RWPE2 (cell line): ENCODE measurements around the gene ZRANB2.

ENCODE experiments used
- ATAC-seq: fragments of 200-7000 bp; cut with Tn5 transposase; 3 replicates; pipeline ENCODE4 v1.9.1; 2021; ENCODE audit warnings: low read depth
- DNase-seq: peaks from one replicate; pipeline ENCODE4 v3.0.0-alpha.2; 2020; ENCODE audit warnings: low spot score
- H3K27ac ChIP-seq: fragments of 450-650 bp; 2 replicates; pipeline ENCODE4 v1.5.1; 2017; ENCODE audit warnings: mild to moderate bottlenecking; ENCODE audit not compliant: poor library complexity, severe bottlenecking
- H3K27me3 ChIP-seq: fragments of 250-450 bp; sonication (Bioruptor Pico); 2 replicates; pipeline ENCODE4 v1.5.1; 2021; ENCODE audit warnings: mild to moderate bottlenecking, moderate library complexity; ENCODE audit not compliant: insufficient read depth, poor library complexity, severe bottlenecking
- H3K36me3 ChIP-seq: fragments of 250-450 bp; sonication (Bioruptor Pico); 2 replicates; pipeline ENCODE4 v1.5.1; 2020; ENCODE audit warnings: low read depth, mild to moderate bottlenecking, moderate library complexity
- H3K4me1 ChIP-seq: fragments of 250-450 bp; sonication (Bioruptor Pico); 2 replicates; pipeline ENCODE4 v1.5.1; 2021; ENCODE audit warnings: mild to moderate bottlenecking, moderate library complexity; ENCODE audit not compliant: insufficient read depth, poor library complexity, severe bottlenecking
- H3K4me3 ChIP-seq: fragments of 250-450 bp; sonication (Bioruptor Pico); 2 replicates; pipeline ENCODE4 v1.5.1; 2021; ENCODE audit warnings: mild to moderate bottlenecking, moderate library complexity; ENCODE audit not compliant: severe bottlenecking
- H3K9me3 ChIP-seq: fragments of 250-450 bp; sonication (Bioruptor Pico); 2 replicates; pipeline ENCODE4 v1.5.1; 2021; ENCODE audit warnings: mild to moderate bottlenecking, moderate library complexity; ENCODE audit not compliant: severe bottlenecking
- CTCF ChIP-seq: fragments of 450-650 bp; IDR thresholded peaks from one replicate; pipeline ENCODE4 v1.5.1; 2017; ENCODE audit warnings: mild to moderate bottlenecking, moderate library complexity; ENCODE audit not compliant: poor library complexity, severe bottlenecking

ZRANB2 gene

GRCh38 chr1:71083271-71083670 is 2.4 kb upstream of the ZRANB2 start:
- peaks cover 9% of the 10 kb centered on the region for H3K36me3 ChIP-seq
- H3K27ac ChIP-seq, result no peak overlapping the region
- H3K4me3 ChIP-seq, result no peak overlapping the region
- DNase-seq (no peak), ATAC-seq (no peak)
- H3K27me3 ChIP-seq, result no peaks in the 10 kb centered on the region
- peaks cover 12% of the 10 kb centered on the region for H3K4me1 ChIP-seq
- TF ChIP-seq CTCF, result no peak
- no peaks in the 10 kb centered on the region for H3K9me3 ChIP-seq

GRCh38 chr1:71081697-71082080 is 854 bp upstream of the ZRANB2 start:
- no peak for DNase-seq
- ATAC-seq, result no peak
- no peak for TF ChIP-seq CTCF
- Histone ChIP-seq H3K27ac (peak overlapping the region; percentile 63), H3K4me3 (peak overlapping the region; percentile 78), H3K4me1 (peaks cover 10% of the 10 kb centered on the region), H3K27me3 (no peaks in the 10 kb centered on the region), H3K36me3 (peaks cover 25% of the 10 kb centered on the region), H3K9me3 (no peaks in the 10 kb centered on the region)

GRCh38 chr1:71080230-71080738 is 551 bp downstream of the ZRANB2 start:
- Histone ChIP-seq H3K27me3 (no peaks in the 10 kb centered on the region), H3K36me3 (peaks cover 39% of the 10 kb centered on the region), H3K9me3 (no peaks in the 10 kb centered on the region), H3K27ac (peak overlapping the region; percentile 63), H3K4me3 (peak overlapping the region; percentile 78), H3K4me1 (peaks cover 2% of the 10 kb centered on the region)
- peak; percentile 26; the same call in 1 of the 3 replicates for ATAC-seq
- no peak for DNase-seq
- TF ChIP-seq CTCF, result no peak

- H3K36me3 ChIP-seq, result peaks cover 95% of the 10 kb centered on the region
- TF ChIP-seq CTCF, result no peak
- ATAC-seq (no peak), DNase-seq (no peak)
- H3K27me3 ChIP-seq, result no peaks in the 10 kb centered on the region
- no peak overlapping the region for H3K4me3 ChIP-seq
- H3K4me1 ChIP-seq, result peaks cover 2% of the 10 kb centered on the region
- H3K27ac ChIP-seq, result no peak overlapping the region
- H3K9me3 ChIP-seq, result no peaks in the 10 kb centered on the region
These were observed 6.2 kb downstream of the ZRANB2 start for GRCh38 chr1:71074681-71075080.

GRCh38 chr1:71072273-71072672 is 8.6 kb downstream of the ZRANB2 start:
- DNase-seq, result no peak
- H3K27me3 ChIP-seq, result no peaks in the 10 kb centered on the region
- H3K9me3 ChIP-seq, result no peaks in the 10 kb centered on the region
- ATAC-seq, result no peak
- no peak overlapping the region for H3K27ac ChIP-seq
- no peak overlapping the region for H3K4me3 ChIP-seq
- no peak for TF ChIP-seq CTCF
- no peaks in the 10 kb centered on the region for H3K4me1 ChIP-seq
- peaks cover 100% of the 10 kb centered on the region for H3K36me3 ChIP-seq
